HUES48 (cell line): ENCODE data around the gene IL36B.

Experiments used
- H3K27ac ChIP-seq: one replicate; pipeline ENCODE4 v1.7.0; 2013; ENCODE audit warnings: low read depth, low read length, inconsistent platforms
- H3K27me3 ChIP-seq: 2 replicates; pipeline ENCODE4 v1.6.1; 2013; ENCODE audit warnings: mild to moderate bottlenecking, low read length; ENCODE audit not compliant: control insufficient read depth, insufficient read depth
- H3K36me3 ChIP-seq: 2 replicates; pipeline ENCODE4 v1.6.1; 2013; ENCODE audit warnings: low read length; ENCODE audit not compliant: control insufficient read depth, insufficient read depth
- H3K4me1 ChIP-seq: 2 replicates; pipeline ENCODE4 v1.6.1; 2013; ENCODE audit warnings: mild to moderate bottlenecking, low read length; ENCODE audit not compliant: control insufficient read depth, insufficient read depth
- H3K4me3 ChIP-seq: 2 replicates; pipeline ENCODE4 v1.5.1; 2013; ENCODE audit warnings: mild to moderate bottlenecking, low read depth, low read length
- H3K9ac ChIP-seq: 2 replicates; pipeline ENCODE4 v1.6.1; 2013; ENCODE audit warnings: mild to moderate bottlenecking, low read depth, low read length, moderate library complexity
- H3K9me3 ChIP-seq: 2 replicates; pipeline ENCODE4 v1.6.1; 2013; ENCODE audit warnings: low read length; ENCODE audit not compliant: control insufficient read depth, insufficient read depth

The IL36B gene

DNA sequence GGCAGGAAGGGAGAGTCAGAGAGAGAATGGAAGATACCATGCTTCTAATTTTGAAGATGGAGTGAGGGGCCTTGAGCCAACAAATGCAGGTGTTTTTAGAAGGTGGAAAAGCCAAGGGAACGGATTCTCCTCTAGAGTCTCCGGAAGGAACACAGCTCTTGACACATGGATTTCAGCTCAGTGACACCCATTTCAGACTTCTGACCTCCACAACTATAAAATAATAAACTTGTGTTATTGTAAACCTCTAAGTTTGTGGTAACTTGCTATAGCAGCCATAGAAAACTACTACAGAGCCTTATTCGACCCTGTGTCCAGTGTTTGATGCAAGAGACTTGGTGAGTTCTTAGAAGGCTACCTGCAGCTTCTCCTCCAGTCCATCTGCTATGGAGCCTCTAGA, 22.9 kb upstream of the IL36B start:
- no peak overlapping the region for H3K27ac ChIP-seq
- H3K4me3 ChIP-seq: no peak overlapping the region
- H3K9ac ChIP-seq: no peak overlapping the region
- no peaks in the 10 kb centered on the region for H3K9me3 ChIP-seq
- H3K36me3 ChIP-seq: no peaks in the 10 kb centered on the region
- 0 out of 2 replicates have a peak, but pooled peaks cover 3% of the 10 kb centered on the region for H3K4me1 ChIP-seq
- H3K27me3 ChIP-seq: no peaks in the 10 kb centered on the region

DNA sequence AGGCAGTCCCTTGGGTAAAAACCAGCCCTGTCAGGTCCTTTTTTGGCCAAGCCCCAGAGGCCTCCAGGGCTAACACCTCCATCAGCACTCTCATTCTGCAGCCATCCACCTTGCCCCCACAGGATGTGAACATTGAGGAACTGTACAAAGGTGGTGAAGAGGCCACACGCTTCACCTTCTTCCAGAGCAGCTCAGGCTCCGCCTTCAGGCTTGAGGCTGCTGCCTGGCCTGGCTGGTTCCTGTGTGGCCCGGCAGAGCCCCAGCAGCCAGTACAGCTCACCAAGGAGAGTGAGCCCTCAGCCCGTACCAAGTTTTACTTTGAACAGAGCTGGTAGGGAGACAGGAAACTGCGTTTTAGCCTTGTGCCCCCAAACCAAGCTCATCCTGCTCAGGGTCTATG, 22.4 kb upstream of the IL36B start:
- Histone ChIP-seq H3K9ac (no peak overlapping the region), H3K27me3 (no peaks in the 10 kb centered on the region), H3K36me3 (no peaks in the 10 kb centered on the region), H3K4me3 (no peak overlapping the region), H3K27ac (no peak overlapping the region), H3K4me1 (0 out of 2 replicates have a peak, but pooled peaks cover 3% of the 10 kb centered on the region), H3K9me3 (no peaks in the 10 kb centered on the region)

DNA sequence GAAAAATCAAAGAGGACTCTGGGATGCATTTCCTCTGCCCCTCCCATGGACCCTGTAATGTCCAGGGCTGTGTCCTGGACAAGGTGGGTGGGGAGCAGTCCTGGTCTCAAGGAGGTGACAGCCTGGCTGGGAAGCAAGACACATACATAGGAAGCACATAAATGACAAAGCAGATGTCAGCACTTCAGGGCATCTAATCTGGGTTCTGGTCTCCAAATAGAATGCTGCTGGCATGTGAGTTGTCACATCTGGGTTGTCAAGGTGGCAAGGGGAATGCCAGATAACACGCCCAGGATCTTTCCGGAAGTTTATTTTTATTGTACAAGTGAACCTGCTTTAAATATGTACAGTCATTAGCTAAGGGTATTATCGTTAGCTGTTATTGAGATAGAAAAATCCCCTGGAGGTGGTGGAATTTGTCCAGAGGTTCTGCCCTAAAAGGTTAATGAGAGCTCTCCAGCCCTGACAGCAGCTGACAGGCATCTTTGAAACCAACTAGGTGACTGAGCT, 20.7 kb upstream of the IL36B start:
- Histone ChIP-seq H3K4me3 (no peak overlapping the region), H3K36me3 (no peaks in the 10 kb centered on the region), H3K27me3 (no peaks in the 10 kb centered on the region), H3K9ac (no peak overlapping the region), H3K9me3 (no peaks in the 10 kb centered on the region), H3K27ac (no peak overlapping the region), H3K4me1 (no peaks in the 10 kb centered on the region)

DNA sequence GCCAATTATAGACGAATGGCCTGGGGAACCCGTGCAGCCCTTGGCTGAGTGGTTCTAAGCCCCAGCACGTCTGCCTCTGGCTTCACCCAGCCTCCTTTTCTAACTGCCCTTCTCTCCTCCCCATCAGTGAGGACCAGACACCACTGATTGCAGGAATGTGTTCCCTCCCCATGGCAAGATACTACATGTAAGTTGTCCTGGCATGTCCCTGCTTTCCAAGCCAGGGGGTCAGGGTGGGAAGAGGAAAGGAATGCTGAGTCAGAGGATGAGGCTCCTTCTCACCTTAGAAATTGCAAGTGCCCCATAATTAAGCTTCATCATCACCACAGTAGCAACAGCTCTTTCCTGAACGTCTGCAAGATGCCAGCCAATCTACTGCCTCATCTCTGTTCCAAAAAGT, 19.9 kb upstream of the IL36B start:
- no peak overlapping the region for H3K27ac ChIP-seq
- H3K4me1 ChIP-seq: no peaks in the 10 kb centered on the region
- no peaks in the 10 kb centered on the region for H3K9me3 ChIP-seq

DNA sequence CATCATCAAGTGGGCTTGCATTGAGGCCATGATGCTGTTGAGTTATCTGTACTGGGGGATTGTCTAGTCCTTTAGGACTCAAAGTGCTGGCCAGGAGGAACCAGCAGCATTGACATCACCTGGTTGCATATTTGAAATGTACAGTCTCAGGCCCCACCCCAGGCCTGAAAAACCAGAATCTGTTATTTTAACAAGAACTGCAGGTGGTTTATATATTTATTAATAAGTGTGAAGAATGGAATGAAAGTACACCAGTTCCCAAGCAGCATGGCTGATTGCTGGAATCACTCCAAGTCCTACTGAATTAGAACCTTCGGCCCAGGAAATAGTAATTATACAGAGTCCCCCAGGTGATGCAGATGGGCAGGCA, 17.9 kb upstream of the IL36B start:
- Histone ChIP-seq H3K4me1 (no peaks in the 10 kb centered on the region), H3K4me3 (no peak overlapping the region), H3K27me3 (no peaks in the 10 kb centered on the region), H3K36me3 (no peaks in the 10 kb centered on the region), H3K9ac (no peak overlapping the region), H3K9me3 (0 out of 2 replicates have a peak, but pooled peaks cover 3% of the 10 kb centered on the region), H3K27ac (no peak overlapping the region)

More for the DNA sequence above, 19.9 kb upstream of the IL36B start:
- Histone ChIP-seq H3K36me3 (no peaks in the 10 kb centered on the region), H3K9ac (no peak overlapping the region), H3K4me3 (no peak overlapping the region), H3K27me3 (no peaks in the 10 kb centered on the region)

DNA sequence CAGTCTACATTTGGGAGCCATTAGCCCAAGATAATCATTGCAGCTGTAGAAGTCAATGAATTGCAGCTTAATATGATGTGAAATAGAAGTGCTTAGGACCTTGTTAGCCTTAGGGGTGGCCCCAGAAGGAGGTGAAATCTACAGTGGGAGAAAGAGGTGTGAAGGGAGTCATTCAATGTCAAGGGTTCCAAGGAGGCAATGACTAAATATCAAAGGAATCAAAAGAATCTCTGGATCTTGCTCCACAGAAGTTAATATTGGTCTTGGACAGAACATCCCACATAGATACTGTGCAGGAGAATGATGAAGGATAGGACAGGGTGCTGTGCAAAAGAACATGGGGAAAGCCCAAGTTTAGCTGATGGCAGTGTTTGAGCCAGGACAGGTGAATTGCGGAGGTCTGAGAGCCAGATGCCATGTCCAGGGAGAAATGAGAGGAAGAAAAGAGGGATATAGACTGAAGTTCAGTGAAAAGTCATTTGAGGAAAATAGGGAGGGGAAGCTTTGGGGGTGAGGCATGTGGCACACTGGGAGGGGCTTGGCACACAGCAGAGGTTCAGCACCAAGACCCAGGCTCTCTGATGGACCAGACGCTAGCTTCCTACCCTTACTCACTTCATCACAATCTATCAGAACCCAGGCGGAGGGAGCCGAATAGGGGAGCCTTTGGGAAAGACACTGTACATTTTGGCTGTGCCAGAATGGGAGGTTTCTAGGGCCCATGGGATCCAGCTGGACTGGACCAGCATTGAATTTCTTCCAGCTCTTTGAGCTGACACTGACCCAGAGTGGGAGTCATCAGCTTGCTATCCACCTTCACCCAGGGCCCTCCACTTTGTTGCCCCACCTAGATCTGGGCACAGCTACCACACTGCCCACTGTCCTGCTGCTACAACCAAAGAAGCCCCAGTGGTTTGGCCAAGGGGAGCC, 17.3 kb upstream of the IL36B start:
- Histone ChIP-seq H3K9me3 (0 out of 2 replicates have a peak, but pooled peaks cover 7% of the 10 kb centered on the region), H3K36me3 (no peaks in the 10 kb centered on the region), H3K27me3 (no peaks in the 10 kb centered on the region), H3K4me3 (no peak overlapping the region), H3K4me1 (no peaks in the 10 kb centered on the region), H3K9ac (no peak overlapping the region), H3K27ac (no peak overlapping the region)

DNA sequence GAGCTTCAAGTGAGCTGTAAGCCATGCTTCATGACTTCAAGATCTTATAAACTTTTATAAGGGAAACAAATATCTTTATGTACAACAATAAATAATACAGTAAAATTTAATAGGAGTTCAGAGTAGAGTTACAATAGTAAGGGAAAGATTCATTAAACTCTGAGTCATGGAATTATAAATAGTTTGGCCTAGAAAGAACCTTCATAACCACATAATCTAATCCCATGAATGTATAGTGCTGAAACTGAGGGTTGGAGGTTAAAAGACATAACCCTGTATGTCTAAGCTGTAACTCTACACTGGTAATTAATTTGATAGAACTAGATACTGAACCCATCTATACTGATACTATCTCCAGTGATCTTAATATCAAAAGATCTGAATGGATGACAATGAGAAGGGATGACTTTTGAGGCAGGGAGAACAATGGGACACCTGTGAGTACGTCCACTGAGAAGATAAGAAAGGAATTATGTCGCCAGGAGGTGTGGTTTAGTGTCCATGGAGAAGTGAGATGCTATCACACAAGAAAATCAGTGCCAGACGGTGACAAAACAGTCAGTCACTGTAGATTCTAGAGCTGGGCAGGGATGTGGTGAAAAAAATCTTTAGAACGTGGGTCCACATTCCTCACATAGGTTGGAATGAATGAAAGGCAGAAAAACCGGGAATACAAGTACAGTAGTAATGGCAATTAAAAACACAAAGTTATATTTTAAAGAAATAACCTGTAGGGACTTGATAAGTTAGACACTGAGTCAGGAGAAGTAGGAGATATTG, 16.2 kb upstream of the IL36B start:
- no peak overlapping the region for H3K27ac ChIP-seq
- H3K36me3 ChIP-seq: no peaks in the 10 kb centered on the region
- H3K9ac ChIP-seq: no peak overlapping the region
- H3K27me3 ChIP-seq: no peaks in the 10 kb centered on the region
- H3K4me3 ChIP-seq: no peak overlapping the region
- H3K9me3 ChIP-seq: peaks cover 7% of the 10 kb centered on the region; the same call in 1 of the 2 replicates
- no peaks in the 10 kb centered on the region for H3K4me1 ChIP-seq

DNA sequence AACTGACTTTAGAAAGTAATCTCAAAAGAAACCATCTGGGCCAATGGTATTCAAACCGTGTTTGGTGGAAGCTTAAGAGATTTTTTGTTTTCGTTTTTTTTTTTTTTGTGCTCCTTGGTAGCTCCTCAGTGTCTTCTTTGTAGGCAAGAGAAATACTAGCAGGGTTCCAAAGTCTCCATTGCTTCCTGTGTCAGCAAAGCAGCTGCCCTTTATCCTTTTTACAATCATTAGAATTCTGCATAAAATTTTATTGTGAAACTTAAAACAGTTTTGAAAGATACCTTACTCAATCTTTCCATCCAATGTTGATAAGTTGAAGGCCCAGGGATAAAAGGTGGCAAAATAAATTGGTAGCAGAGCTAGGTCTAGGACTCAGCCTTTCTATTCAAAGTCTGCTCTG, 15.6 kb upstream of the IL36B start:
- no peaks in the 10 kb centered on the region for H3K27me3 ChIP-seq

DNA sequence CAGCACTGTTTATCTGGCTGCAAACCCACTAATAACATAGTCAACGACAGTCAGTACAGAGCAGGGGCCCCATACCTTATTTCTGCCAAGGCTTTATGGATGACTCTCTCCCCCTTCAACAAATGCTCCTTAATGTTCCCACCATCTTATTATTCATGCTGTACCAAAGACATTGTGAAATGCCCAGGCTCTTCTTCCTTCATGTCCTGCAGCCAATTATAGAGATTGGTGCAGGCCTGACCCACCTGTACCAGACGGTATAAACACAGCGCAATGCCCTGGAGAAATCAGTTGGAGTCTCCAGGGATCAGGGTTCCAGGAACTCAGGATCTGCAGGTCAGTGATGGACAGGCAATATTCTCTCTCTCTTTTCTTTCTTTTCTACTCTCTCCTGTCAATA, 15.0 kb upstream of the IL36B start, which contains the start of gene IL1F10:
Gene IL1F10, plus strand, starts transcription at position 290 of the 400 bp plus-strand sequence. CDS start 4,769 bp downstream, outside the sequence.
- Histone ChIP-seq H3K36me3 (no peaks in the 10 kb centered on the region), H3K4me1 (no peaks in the 10 kb centered on the region), H3K4me3 (no peak within 1 kb of the TSS), H3K9me3 (peaks cover 7% of the 10 kb centered on the region; the same call in 1 of the 2 replicates), H3K27ac (no peak within 1 kb of the TSS), H3K27me3 (no peaks in the 10 kb centered on the region), H3K9ac (no peak within 1 kb of the TSS)

More for the DNA sequence above, 15.6 kb upstream of the IL36B start:
- no peak overlapping the region for H3K4me3 ChIP-seq
- H3K27ac ChIP-seq: no peak overlapping the region
- H3K9ac ChIP-seq: no peak overlapping the region
- no peaks in the 10 kb centered on the region for H3K4me1 ChIP-seq
- H3K9me3 ChIP-seq: peaks cover 7% of the 10 kb centered on the region; the same call in 1 of the 2 replicates
- H3K36me3 ChIP-seq: no peaks in the 10 kb centered on the region

DNA sequence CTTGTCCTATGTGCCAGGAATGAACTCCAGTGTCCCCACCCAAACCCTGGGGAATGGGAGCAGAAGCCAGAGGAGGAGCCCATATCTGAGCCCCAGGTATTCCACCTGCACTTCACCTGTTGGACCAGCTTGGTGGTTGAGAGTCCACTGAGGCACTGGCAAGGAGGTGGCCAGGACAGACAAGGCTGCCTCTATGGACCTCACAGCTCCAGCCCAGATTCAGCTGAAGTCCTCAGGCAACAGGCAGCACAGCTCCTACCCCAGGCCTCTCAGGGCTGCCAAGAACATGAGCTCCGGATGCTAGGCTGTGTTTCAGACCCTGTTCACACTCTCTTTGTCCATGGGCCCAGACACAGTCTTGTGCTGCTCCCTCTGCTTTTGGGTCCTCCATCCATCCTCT, 12.2 kb upstream of the IL36B start:
- H3K27me3 ChIP-seq: no peaks in the 10 kb centered on the region
- H3K4me3 ChIP-seq: no peak overlapping the region
- peaks cover 7% of the 10 kb centered on the region; the same call in 1 of the 2 replicates for H3K9me3 ChIP-seq
- no peak overlapping the region for H3K9ac ChIP-seq
- no peak overlapping the region for H3K27ac ChIP-seq
- H3K36me3 ChIP-seq: no peaks in the 10 kb centered on the region
- no peaks in the 10 kb centered on the region for H3K4me1 ChIP-seq
